Coronary artery (tissue), 2 donors: Measurements from ENCODE around the gene ATXN1.
"Not testable (repeated sequence)": the region's sequence is repeated elsewhere in the genome, so short reads cannot be mapped to it uniquely, and the experiment has no call there.

Experiments
- DNase-seq: peaks from one replicate; pipeline ENCODE4 v3.0.0-alpha.2; 2017; ENCODE audit warnings: low spot score
- H3K27ac ChIP-seq, 2 donors: fragments of 200-600 bp; sonication (generic); one replicate each; pipeline ENCODE4 v1.5.1; 2016 to 2019
- H3K4me3 ChIP-seq: fragments of 200-600 bp; sonication (generic); 2 replicates; pipeline ENCODE4 v1.5.1; 2016; ENCODE audit warnings: mild to moderate bottlenecking, moderate library complexity
- TF ChIP-seq, protein P1 (sequence below): fragments of 200-600 bp; sonication (generic); IDR thresholded peaks from one replicate; pipeline ENCODE4 v1.5.1; 2019; ENCODE audit warnings: antibody characterized with exemption

ATXN1 gene

DNA sequence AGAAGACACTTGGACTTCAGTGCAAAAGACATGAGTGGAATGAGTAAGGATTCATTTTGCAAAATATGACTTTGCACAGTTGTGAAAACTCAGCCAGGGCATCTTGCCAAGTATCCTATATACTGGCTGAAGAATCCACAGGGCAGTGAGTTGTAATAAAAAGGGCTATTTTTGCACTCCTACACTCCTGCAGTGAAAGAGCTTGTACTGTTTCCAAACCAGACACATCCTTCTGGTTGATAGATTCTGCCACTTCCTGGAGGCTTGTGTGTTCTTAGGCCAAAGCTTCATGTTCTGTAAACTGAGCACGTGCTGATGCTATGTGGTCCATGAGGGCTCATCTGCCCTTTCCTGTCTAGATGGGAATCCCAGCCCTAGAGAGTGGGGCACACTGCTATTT, 488.0 kb downstream of the ATXN1 start:
- H3K27ac ChIP-seq, result no peak overlapping the region
- no peak for DNase-seq

DNA sequence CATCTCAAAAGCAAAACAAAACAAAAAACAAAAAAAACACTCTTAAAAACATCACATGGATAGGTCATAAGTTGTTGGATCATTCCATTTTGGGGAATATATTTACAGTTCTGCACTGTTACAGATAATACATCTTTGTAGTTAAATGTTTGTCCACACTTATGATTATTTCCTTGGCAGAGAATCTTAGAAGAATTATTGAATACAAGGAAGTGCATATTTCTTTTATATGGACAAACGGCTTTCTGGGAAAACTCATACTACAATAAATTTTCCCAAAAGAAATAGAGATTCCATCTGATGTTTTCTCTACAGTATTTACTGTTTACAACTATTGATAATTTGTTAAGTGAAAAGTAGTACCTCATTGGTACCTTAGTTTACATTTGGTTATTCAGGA, 489.1 kb downstream of the ATXN1 start:
- TF ChIP-seq, protein P1, sequence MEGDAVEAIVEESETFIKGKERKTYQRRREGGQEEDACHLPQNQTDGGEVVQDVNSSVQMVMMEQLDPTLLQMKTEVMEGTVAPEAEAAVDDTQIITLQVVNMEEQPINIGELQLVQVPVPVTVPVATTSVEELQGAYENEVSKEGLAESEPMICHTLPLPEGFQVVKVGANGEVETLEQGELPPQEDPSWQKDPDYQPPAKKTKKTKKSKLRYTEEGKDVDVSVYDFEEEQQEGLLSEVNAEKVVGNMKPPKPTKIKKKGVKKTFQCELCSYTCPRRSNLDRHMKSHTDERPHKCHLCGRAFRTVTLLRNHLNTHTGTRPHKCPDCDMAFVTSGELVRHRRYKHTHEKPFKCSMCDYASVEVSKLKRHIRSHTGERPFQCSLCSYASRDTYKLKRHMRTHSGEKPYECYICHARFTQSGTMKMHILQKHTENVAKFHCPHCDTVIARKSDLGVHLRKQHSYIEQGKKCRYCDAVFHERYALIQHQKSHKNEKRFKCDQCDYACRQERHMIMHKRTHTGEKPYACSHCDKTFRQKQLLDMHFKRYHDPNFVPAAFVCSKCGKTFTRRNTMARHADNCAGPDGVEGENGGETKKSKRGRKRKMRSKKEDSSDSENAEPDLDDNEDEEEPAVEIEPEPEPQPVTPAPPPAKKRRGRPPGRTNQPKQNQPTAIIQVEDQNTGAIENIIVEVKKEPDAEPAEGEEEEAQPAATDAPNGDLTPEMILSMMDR, result no peak

More for the DNA sequence above, 488.0 kb downstream of the ATXN1 start:
- no peak overlapping the region for H3K4me3 ChIP-seq
- TF ChIP-seq, protein P1, result no peak

DNA sequence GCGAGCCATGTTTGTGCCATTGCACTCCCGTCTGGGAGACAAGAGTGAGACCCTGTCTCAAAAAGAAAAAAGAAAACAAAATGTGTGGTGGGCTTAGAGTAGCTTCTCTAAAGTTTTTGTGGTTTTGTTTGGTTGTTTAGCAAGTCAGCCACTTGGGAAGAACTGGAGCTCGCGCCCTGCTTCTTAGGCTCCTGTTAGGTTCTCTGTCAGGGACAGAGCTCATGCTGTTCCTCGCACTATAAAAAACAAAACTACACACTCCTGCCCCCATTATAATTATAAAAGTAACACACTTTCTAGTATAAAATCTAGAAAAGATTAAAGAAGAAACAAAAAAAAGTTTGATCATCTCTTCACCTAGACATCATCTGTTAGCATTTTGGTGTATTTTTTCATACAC, 489.8 kb downstream of the ATXN1 start:
- Histone ChIP-seq H3K27ac (no peak overlapping the region), H3K4me3 (no peak overlapping the region)
- no peak for DNase-seq
- TF ChIP-seq, protein P1, result no peak

More for the DNA sequence above, 489.1 kb downstream of the ATXN1 start:
- no peak for DNase-seq
- H3K27ac ChIP-seq, result no peak overlapping the region
- no peak overlapping the region for H3K4me3 ChIP-seq

DNA sequence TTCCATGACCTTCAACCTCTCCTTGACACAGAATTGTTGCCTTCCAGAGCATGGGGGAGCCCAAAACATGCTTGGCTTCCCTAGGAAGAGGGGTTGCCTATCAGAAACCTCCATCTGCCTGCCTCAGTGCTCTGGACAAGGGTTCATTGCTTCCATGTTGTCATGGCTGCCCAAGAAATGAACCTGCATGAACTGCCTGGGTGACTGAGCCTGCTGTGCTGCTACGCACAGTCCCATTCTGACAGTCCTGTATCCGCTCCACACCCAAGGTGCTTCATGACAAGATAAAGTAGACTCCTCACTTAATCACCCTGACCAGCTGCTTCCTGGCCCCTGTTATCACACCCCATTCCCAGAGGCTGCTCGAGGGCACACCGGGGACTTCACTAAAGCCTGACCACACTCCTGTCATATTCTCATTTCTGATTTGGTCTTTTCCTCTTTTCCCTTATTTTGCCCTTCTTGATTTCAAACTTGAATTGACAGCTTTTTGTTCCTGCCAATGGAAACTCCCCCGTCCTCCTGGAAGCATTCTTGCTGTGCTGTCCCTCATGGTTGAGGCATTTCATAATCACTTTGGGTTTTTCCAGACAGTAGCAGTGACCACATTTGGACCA, 491.0 kb downstream of the ATXN1 start:
- DNase-seq, result no peak
- H3K4me3 ChIP-seq, result no peak overlapping the region
- TF ChIP-seq, protein P1, result no peak
- H3K27ac ChIP-seq, result no peak overlapping the region

DNA sequence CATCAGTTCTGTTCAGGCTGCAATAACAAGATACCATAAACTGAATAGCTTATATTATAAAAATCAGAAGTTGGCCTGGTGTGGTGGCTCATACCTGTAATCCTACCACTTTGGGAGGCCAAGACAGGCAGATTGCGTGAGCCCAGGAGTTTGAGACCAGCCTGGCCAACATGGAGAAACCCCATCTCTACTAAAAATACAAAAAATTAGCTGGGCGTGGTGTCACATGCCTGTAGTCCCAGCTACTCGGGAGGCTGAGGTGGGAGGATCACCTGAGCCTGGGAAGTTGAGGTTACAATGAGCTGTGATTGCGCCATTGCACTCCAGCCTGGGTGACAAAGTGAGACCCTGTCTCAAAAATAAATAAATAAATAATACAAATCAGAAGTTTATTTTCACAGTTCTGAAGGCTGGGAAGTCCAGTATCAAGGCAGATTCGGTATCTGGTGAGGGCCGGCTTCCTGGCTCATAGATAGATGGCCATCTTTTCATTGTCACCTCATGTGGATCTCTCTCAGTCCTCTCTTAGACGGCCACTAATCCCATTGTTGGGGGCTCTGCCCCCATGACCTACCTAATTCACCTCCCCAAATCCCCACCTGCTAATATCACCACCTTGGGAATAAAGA, 491.7 kb downstream of the ATXN1 start:
- H3K27ac ChIP-seq, H3K4me3 ChIP-seq, DNase-seq: not testable (repeated sequence)

DNA sequence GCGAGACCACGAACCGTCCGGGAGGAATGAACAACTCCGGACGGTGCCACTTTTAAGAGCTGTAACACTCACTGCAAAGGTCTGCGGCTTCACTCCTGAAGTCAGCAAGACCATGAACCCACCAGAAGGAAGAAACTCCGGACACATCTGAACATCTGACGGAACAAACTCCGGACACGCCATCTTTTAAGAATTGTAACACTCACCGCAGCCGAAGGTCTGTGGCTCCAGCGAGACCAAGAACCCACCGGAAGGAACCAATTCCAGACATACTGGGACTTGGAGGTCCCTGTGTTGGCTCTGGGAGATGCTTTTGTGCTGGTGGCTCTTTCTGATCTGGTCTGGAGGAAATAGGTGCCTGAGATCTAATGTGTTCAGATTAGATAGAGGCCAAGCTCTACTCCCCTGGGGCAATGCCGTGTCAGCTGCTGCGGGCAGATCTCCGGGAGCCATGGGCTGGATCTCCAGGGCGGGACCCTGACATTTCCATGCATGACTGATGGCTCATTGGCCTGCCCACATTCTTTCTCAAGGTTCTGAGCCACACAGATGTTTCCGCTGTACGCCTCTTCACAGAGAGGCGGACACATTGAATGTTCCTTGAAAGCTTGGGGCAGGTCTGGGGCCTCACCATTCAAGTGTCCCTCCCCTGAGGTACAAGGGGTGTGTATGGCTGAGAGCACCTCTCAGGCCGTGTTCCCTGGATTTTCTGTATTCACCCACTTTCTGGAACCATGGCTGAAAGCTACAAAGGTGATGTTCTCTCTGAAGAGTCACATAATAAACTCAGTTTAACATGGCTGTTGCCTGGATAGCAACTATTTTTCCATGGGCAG, 493.6 kb downstream of the ATXN1 start:
- TF ChIP-seq, protein P1, result no peak
- H3K27ac ChIP-seq, result no peak overlapping the region
- no peak overlapping the region for H3K4me3 ChIP-seq
- no peak for DNase-seq
